A549 (cell line): ENCODE measurements around the gene GALNTL6.

Source experiments
- CTCF ChIP-seq: fragments of >200 bp; sonication (Bioruptor Twin); formaldehyde crosslinking; IDR thresholded peaks from 3 replicates; pipeline ENCODE4 v1.5.1; 2016
- MAZ ChIP-seq: fragments of 150-350 bp; IDR thresholded peaks from 2 replicates; pipeline ENCODE4 v1.6.1; 2014; ENCODE audit warnings: antibody characterized with exemption, low read depth, low read length, borderline replicate concordance
- MYC ChIP-seq: IDR thresholded peaks from 2 replicates; pipeline ENCODE4 v1.6.1; 2012; ENCODE audit warnings: mild to moderate bottlenecking, inconsistent platforms, low read length, improper control_type of control experiment, borderline replicate concordance
- RCOR1 ChIP-seq: fragments of 150-350 bp; IDR thresholded peaks from 2 replicates; pipeline ENCODE4 v1.6.1; 2014; ENCODE audit warnings: antibody characterized with exemption, low read length, low read depth
- RFX5 ChIP-seq: fragments of 450-650 bp; IDR thresholded peaks from 2 replicates; pipeline ENCODE4 v1.7.1; 2014; ENCODE audit warnings: antibody characterized with exemption, mild to moderate bottlenecking, moderate library complexity
- USF2 ChIP-seq: fragments of 450-650 bp; IDR thresholded peaks from 2 replicates; pipeline ENCODE4 v1.6.1; 2014; ENCODE audit warnings: antibody characterized with exemption
- ZFP36 ChIP-seq: fragments of 450-650 bp; IDR thresholded peaks from 2 replicates; pipeline ENCODE4 v1.6.1; 2014; ENCODE audit warnings: borderline replicate concordance; ENCODE audit not compliant: partially characterized antibody

GRCh38 chr4:172662113-172662512 is 848.9 kb downstream of the GALNTL6 start:
- TF ChIP-seq CTCF (no peak), MAZ (no peak), RCOR1 (no peak), MYC (no peak), USF2 (no peak), RFX5 (no peak), ZFP36 (no peak)
